ENCODE data around the gene CAMSAP2. TPM values are rescaled to one million over a fixed set of nuclear protein-coding genes. Genes with fewer than 3 reads are reported as not detected.

Gene CAMSAP2
- total and polyA plus RNA-seq, 2 of the 8 experiments (the other 6 are each of a cell fraction or from before 2014, with no cell fraction given) = 4.2 to 27.6 TPM

DNA sequence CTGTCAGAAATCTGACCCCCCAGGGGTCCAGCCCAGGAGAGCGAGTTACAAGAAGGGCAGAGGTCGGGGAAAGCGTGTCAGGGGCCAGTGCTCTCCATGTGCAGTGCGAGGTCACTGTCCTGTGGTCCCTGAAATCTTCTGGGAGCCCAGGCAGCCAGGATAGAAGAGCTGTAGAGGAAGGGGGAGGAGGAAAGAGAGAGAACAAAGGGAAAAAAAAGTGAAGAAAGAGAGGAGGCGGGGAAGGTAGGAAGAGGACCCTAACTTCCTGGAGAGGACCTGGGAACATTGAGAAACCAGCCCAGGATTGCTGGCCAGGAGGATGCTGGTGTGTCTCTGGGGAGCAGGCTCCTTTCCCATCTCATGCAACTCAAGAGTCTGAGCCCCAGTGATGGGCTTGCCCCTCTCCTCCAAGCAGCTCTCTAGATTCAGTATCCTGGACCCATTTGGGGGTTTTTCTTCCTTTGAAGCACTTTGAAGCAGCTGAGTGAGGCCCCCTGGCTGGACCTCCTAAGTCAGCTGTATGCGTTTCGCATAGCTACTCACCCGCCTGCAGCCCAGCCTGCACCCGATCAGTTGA lies 149.2 kb downstream of the CAMSAP2 start (continued):
- TF ChIP-seq KDM5A (IDR thresholded peaks at IDR 0.05; ENCODE audit: low read length) = no peak
- TF ChIP-seq KDM1A (IDR thresholded peaks at IDR 0.05; ENCODE audit: borderline replicate concordance, low read length) = no peak
- TF ChIP-seq CHD1 (IDR thresholded peaks at IDR 0.05; ENCODE audit: low read depth, low read length) = no peak
- TF ChIP-seq JUN (IDR thresholded peaks at IDR 0.05; ENCODE audit: low read depth, low read length) = no peak
- no peak for TF ChIP-seq BCL11A (IDR thresholded peaks at IDR 0.05; ENCODE audit: low read depth in 2 of 2, low read length in 2 of 2)
- TF ChIP-seq POLR2AphosphoS5 (IDR thresholded peaks at IDR 0.05; ENCODE audit: low read depth, low read length) = no peak
- TF ChIP-seq POU5F1 (IDR thresholded peaks at IDR 0.05; ENCODE audit: low read depth, low read length) = no peak
- TF ChIP-seq CREB1 (IDR thresholded peaks at IDR 0.05) = no peak
